ENCODE data around the gene HACD3. TPM values are rescaled to one million over a fixed set of nuclear protein-coding genes. Genes with fewer than 3 reads are reported as not detected.
"Not testable (repeated sequence)": the region's sequence is repeated elsewhere in the genome, so short reads cannot be mapped to it uniquely, and the experiment has no call there.

The HACD3 gene
- polyA plus RNA-seq, 2 donors = 5.6 to 16.0 TPM

DNA sequence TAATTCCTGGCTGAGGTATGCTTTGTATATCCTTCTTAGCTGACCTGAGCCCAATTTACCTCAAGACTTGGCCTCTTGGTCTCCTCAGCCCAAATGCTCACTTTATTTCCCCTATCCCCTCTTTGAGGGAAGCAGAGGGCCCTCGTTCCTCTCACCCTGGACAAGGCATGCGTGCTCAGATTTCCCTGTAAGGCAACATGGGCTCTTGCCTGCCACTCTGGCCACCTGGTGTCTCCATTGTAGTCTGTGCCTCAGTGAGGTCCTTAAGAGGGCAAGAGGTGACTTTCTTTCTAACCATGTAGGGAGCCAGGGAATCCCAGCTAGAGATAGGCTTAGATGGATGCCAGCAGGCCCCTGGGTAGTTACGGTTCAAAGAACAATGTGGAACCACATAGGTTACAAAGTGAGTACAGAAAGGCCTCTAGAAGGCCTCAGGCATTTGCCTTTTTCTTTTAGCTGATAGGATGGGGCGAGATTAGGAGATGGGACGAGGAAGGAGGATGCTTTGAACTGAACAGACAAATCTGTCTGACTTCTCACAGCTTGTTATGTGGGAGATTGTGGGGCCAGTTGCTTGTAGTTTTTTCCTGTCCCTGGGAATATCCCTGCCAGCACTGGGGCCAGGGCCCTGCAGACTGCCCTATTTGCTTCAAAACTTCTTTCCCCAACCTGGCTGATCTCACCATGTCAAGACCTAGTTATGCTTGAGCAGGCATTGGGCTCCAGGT is 81.8 kb downstream of the HACD3 start:
- no peaks in the 10 kb centered on the region for H3K27me3 ChIP-seq (ENCODE audit: control insufficient read depth in 1 of 2, insufficient read depth in 2 of 2, low read length in 2 of 2)
- peaks cover 0 to 3% of the 10 kb centered on the region in 2 donors for H3K4me1 ChIP-seq (ENCODE audit: control insufficient read depth in 2 of 2, insufficient read depth in 2 of 2, low read length in 1 of 2)
- 72 to 75% methylated on average over 5 of the region's 5 CpGs for WGBS, 2 donors
- no peaks in the 10 kb centered on the region for H3K36me3 ChIP-seq (ENCODE audit: control insufficient read depth in 2 of 2, insufficient read depth in 2 of 2, low read length in 1 of 2)
- peak overlapping the region; percentile 97 to 99 for H3K27ac ChIP-seq (ENCODE audit: low read depth in 2 of 2, low read length in 1 of 2)
- peak overlapping the region; percentile 74 to 81 for H3K4me3 ChIP-seq (ENCODE audit: low read depth in 1 of 2, low read length in 2 of 2)
- no peaks in the 10 kb centered on the region for H3K9me3 ChIP-seq (ENCODE audit: control insufficient read depth in 2 of 2, insufficient read depth in 1 of 2, low read depth in 1 of 2, low read length in 1 of 2)

DNA sequence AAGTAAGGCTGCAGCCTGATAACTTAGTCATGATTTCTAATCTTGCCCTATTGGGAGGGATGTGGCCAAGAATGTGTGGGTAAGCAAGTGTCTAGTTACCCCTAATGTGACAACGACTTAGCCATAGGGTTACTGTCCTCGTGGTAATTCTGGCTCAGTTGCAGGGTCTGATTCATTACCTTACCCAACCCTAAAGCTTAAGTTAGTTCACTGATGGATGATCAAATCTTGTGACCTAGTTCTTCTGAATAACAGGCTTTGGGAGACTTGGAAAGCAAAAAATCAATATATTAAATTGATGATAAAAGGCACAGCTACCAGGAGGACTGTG is 82.3 kb downstream of the HACD3 start:
- H3K9me3 ChIP-seq (ENCODE audit: control insufficient read depth in 2 of 2, insufficient read depth in 1 of 2, low read depth in 1 of 2, low read length in 1 of 2) = no peaks in the 10 kb centered on the region
- H3K36me3 ChIP-seq (ENCODE audit: control insufficient read depth in 2 of 2, insufficient read depth in 2 of 2, low read length in 1 of 2) = no peaks in the 10 kb centered on the region
- H3K27ac ChIP-seq (ENCODE audit: low read depth in 2 of 2, low read length in 1 of 2) = peak overlapping the region; percentile 12 to 99
- WGBS, 2 donors = 37 to 47% methylated on average over 2 of the region's 2 CpGs
- H3K4me3 ChIP-seq (ENCODE audit: low read depth in 1 of 2, low read length in 2 of 2) = no peak overlapping the region
- H3K4me1 ChIP-seq (ENCODE audit: control insufficient read depth in 2 of 2, insufficient read depth in 2 of 2, low read length in 1 of 2) = peaks cover 0 to 3% of the 10 kb centered on the region in 2 donors
- no peaks in the 10 kb centered on the region for H3K27me3 ChIP-seq (ENCODE audit: control insufficient read depth in 1 of 2, insufficient read depth in 2 of 2, low read length in 2 of 2)

DNA sequence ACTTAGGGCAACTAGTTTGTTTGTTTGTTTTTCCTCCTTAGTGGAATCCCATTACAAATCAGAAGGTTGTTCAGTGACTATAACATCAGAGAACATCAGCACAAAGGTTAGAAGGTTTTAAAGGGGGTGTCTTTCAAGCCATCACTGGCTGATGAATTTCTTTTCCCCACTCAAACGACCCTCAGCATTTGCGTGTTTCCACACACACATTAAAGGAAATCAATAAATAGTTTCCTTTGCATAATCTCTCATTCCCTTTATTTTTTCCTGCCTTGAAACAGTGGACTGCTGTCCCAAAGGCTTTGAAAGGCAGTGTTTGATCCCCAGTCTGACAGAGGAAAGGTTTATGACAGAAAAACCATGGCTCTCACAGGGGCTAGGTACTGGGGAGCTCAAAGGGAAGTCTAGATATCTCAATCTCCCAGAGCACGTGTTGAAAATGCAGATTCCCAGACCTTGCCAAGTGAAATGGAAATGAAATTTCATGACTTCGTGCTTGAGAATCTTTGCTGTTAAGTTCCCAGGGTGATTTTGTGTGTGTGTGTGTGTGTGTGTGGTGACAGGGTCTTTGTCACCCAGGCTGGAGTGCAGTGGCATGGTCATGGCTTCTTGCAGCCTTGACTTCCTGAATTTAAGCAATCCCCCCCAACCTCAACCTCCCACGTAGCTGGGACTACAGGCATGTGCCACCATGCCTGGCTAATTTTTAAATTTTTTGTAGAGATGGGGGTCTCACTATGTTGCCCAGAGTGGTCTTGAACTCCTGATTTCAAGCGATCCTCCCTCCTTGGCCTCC is 82.9 kb downstream of the HACD3 start:
- Histone ChIP-seq H3K36me3 (ENCODE audit: control insufficient read depth in 2 of 2, insufficient read depth in 2 of 2, low read length in 1 of 2) (no peaks in the 10 kb centered on the region), H3K4me3 (ENCODE audit: low read depth in 1 of 2, low read length in 2 of 2) (no peak overlapping the region), H3K27ac (ENCODE audit: low read depth in 2 of 2, low read length in 1 of 2) (no peak overlapping the region), H3K4me1 (ENCODE audit: control insufficient read depth in 2 of 2, insufficient read depth in 2 of 2, low read length in 1 of 2) (peaks cover 0 to 3% of the 10 kb centered on the region in 2 donors), H3K9me3 (ENCODE audit: control insufficient read depth in 2 of 2, insufficient read depth in 1 of 2, low read depth in 1 of 2, low read length in 1 of 2) (no peaks in the 10 kb centered on the region), H3K27me3 (ENCODE audit: control insufficient read depth in 1 of 2, insufficient read depth in 2 of 2, low read length in 2 of 2) (no peaks in the 10 kb centered on the region)
- WGBS, 2 donors = 77 to 82% methylated on average over 6 of the region's 6 CpGs

DNA sequence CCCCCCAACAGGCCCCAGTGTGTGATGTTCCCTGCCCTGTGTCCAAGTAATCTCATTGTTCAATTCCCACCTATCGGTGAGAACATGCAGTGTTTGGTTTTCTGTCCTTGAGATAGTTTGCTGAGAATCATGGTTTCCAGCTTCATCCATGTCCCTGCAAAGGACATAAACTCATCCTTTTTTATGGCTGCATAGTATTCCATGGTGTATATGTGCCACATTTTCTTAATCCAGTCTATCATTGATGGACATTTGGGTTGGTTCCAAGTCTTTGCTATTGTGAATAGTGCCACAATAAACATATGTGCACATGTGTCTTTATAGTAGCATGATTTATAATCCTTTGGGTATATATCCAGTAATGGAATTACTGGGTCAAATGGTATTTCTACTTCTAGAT is 85.6 kb downstream of the HACD3 start:
- WGBS, 2 donors = 92 to 100% methylated on average over 1 of the region's 1 CpG
- not testable (repeated sequence) for H3K4me3 ChIP-seq (ENCODE audit: low read depth in 1 of 2, low read length in 2 of 2); H3K36me3 ChIP-seq (ENCODE audit: control insufficient read depth in 2 of 2, insufficient read depth in 2 of 2, low read length in 1 of 2); H3K4me1 ChIP-seq (ENCODE audit: control insufficient read depth in 2 of 2, insufficient read depth in 2 of 2, low read length in 1 of 2); H3K27ac ChIP-seq (ENCODE audit: low read depth in 2 of 2, low read length in 1 of 2); H3K9me3 ChIP-seq (ENCODE audit: control insufficient read depth in 2 of 2, insufficient read depth in 1 of 2, low read depth in 1 of 2, low read length in 1 of 2); H3K27me3 ChIP-seq (ENCODE audit: control insufficient read depth in 1 of 2, insufficient read depth in 2 of 2, low read length in 2 of 2)

DNA sequence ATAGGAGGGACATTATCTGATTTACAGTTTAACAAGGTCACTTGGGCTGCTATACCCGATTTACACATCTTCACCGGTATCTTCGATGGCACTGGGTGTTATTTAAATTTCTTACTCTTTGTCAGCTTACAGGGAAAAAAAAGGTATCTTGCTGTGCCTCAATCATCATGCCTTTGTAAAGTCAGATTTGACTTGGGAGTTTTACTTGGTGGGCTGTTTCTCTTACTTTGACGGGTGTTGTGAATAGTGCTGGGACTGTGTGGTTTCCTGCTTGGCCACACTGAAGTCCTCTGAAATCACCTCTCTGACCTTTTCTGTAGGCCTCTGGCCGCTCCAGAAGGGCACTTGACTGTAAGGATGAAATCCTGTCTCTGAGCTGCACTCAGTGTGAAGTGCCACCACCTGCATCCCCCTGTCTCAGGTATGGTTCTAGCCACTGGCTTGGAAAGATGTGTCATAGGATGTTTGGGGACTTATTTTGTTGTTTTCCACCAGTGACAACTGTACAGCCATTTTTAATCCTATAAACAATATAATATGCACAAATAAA is 88.4 kb downstream of the HACD3 start:
- no peaks in the 10 kb centered on the region for H3K9me3 ChIP-seq (ENCODE audit: control insufficient read depth in 2 of 2, insufficient read depth in 1 of 2, low read depth in 1 of 2, low read length in 1 of 2)
- H3K4me3 ChIP-seq (ENCODE audit: low read depth in 1 of 2, low read length in 2 of 2) = no peak overlapping the region
- WGBS, 2 donors = 67 to 74% methylated on average over 5 of the region's 5 CpGs
- H3K36me3 ChIP-seq (ENCODE audit: control insufficient read depth in 2 of 2, insufficient read depth in 2 of 2, low read length in 1 of 2) = no peaks in the 10 kb centered on the region
- no peaks in the 10 kb centered on the region for H3K4me1 ChIP-seq (ENCODE audit: control insufficient read depth in 2 of 2, insufficient read depth in 2 of 2, low read length in 1 of 2)
- no peaks in the 10 kb centered on the region for H3K27me3 ChIP-seq (ENCODE audit: control insufficient read depth in 1 of 2, insufficient read depth in 2 of 2, low read length in 2 of 2)
- H3K27ac ChIP-seq (ENCODE audit: low read depth in 2 of 2, low read length in 1 of 2) = no peak overlapping the region

DNA sequence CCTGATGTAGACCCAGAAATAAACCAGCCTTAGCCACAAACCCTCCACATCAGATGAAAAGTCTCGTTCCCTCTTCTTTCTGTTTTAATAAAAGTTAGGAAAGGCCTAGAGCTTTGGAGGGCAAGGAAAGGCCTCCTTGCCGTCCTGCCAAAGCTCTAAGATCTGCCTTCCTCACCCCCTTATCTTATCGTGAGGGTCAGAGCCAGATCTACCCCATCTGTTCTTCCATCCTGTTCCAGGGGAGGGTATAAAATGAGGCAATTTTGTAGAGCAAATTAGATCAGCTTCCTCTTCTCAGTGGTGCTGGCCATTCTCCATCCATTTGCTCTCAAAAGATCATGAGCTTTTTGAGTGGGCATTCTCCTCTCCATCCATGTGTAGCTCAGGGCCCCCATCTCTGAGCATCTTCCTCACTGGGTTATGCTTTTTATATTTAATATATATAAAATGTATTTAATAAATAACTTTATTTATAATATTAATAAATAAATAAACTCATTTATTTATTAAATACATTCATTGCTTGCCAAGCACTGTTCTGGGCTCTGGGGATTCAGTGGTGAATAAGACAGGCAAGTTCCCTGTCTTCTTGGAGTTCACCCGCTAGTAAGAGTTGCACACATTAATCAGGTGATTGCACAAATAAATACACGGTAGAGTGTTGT is 89.5 kb downstream of the HACD3 start:
- 73 to 76% methylated on average over 5 of the region's 5 CpGs for WGBS, 2 donors

DNA sequence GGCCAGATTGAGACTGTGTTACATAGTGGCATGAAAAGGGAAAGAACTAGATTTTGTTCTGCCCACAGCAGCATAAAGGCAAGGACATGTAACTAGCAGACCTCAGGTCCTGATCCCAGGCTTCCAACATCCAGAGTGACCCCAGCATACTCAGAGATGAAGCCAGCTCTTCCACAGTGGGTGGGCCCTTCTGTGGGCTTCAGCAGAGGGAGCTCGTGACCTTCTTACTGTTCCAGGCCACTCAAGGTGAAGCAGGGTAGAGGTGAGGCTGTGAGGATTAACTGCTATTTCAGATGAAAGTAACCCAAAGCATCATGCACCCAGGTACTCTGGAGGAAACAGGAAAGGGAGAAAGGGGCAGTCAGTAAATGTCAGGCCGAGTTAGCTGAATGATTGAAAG is 90.6 kb downstream of the HACD3 start:
- H3K27ac ChIP-seq (ENCODE audit: low read depth in 2 of 2, low read length in 1 of 2) = no peak overlapping the region
- H3K4me3 ChIP-seq (ENCODE audit: low read depth in 1 of 2, low read length in 2 of 2) = no peak overlapping the region
- no peaks in the 10 kb centered on the region for H3K27me3 ChIP-seq (ENCODE audit: control insufficient read depth in 1 of 2, insufficient read depth in 2 of 2, low read length in 2 of 2)
- H3K9me3 ChIP-seq (ENCODE audit: control insufficient read depth in 2 of 2, insufficient read depth in 1 of 2, low read depth in 1 of 2, low read length in 1 of 2) = no peaks in the 10 kb centered on the region
- H3K36me3 ChIP-seq (ENCODE audit: control insufficient read depth in 2 of 2, insufficient read depth in 2 of 2, low read length in 1 of 2) = peaks cover 6 to 7% of the 10 kb centered on the region in 2 donors
- no peaks in the 10 kb centered on the region for H3K4me1 ChIP-seq (ENCODE audit: control insufficient read depth in 2 of 2, insufficient read depth in 2 of 2, low read length in 1 of 2)
- WGBS, 2 donors = 79 to 92% methylated on average over 2 of the region's 2 CpGs

More for the DNA sequence above, 89.5 kb downstream of the HACD3 start:
- Histone ChIP-seq H3K9me3 (ENCODE audit: control insufficient read depth in 2 of 2, insufficient read depth in 1 of 2, low read depth in 1 of 2, low read length in 1 of 2) (no peaks in the 10 kb centered on the region), H3K27ac (ENCODE audit: low read depth in 2 of 2, low read length in 1 of 2) (no peak overlapping the region), H3K27me3 (ENCODE audit: control insufficient read depth in 1 of 2, insufficient read depth in 2 of 2, low read length in 2 of 2) (no peaks in the 10 kb centered on the region), H3K36me3 (ENCODE audit: control insufficient read depth in 2 of 2, insufficient read depth in 2 of 2, low read length in 1 of 2) (no peaks in the 10 kb centered on the region), H3K4me1 (ENCODE audit: control insufficient read depth in 2 of 2, insufficient read depth in 2 of 2, low read length in 1 of 2) (no peaks in the 10 kb centered on the region), H3K4me3 (ENCODE audit: low read depth in 1 of 2, low read length in 2 of 2) (no peak overlapping the region)

DNA sequence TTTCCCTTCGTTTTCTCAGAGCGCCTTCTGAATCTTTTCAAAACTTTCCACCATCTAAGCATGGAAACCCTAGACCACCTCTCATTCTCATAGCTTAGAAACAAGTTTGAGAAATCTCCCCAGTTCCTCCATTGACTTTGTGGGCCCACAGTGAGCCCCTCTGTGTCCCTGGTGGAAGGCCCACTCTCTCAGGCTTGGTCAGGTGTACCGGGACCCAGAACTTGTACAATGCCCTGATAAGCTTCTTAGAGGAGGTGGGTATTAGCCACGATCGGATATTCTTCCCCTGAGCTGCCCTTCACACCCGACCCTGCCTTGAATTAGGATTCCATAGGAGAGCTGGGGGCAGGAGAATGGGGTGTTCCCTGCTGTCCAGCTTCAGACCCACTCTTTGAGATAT is 91.4 kb downstream of the HACD3 start, which contains the start of gene SLC24A1:
TSS of gene SLC24A1 (plus strand) at position 301 of the 400 bp plus-strand sequence. CDS start 2,143 bp downstream, outside the sequence.
- Histone ChIP-seq H3K4me3 (ENCODE audit: low read depth in 1 of 2, low read length in 2 of 2) (no peak within 1 kb of the TSS), H3K4me1 (ENCODE audit: control insufficient read depth in 2 of 2, insufficient read depth in 2 of 2, low read length in 1 of 2) (no peaks in the 10 kb centered on the region), H3K27me3 (ENCODE audit: control insufficient read depth in 1 of 2, insufficient read depth in 2 of 2, low read length in 2 of 2) (no peaks in the 10 kb centered on the region), H3K27ac (ENCODE audit: low read depth in 2 of 2, low read length in 1 of 2) (no peak within 1 kb of the TSS), H3K9me3 (ENCODE audit: control insufficient read depth in 2 of 2, insufficient read depth in 1 of 2, low read depth in 1 of 2, low read length in 1 of 2) (no peaks in the 10 kb centered on the region), H3K36me3 (ENCODE audit: control insufficient read depth in 2 of 2, insufficient read depth in 2 of 2, low read length in 1 of 2) (peaks cover 6 to 7% of the 10 kb centered on the region in 2 donors)
- 87 to 93% methylated on average over 6 of the region's 6 CpGs for WGBS, 2 donors

DNA sequence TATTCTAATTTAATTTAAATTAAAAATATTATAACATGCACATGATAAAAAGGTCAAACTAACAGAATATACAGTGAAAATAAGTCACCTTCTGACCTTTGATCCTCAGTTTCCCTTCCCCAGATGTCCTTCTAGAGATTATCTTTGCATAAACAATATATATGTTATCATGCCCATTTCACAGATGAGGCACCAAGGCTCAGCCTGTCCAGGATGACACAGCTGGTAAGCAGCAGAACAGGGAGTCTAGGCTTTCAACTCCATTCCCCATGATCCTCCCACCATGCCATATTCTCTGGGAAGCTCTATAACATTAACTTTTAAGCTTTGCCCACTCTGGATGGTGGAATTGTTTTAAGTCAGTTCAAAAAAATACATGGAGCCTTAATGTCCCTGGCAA is 92.8 kb downstream of the HACD3 start:
- Histone ChIP-seq H3K9me3 (ENCODE audit: control insufficient read depth in 2 of 2, insufficient read depth in 1 of 2, low read depth in 1 of 2, low read length in 1 of 2) (no peaks in the 10 kb centered on the region), H3K4me1 (ENCODE audit: control insufficient read depth in 2 of 2, insufficient read depth in 2 of 2, low read length in 1 of 2) (no peaks in the 10 kb centered on the region), H3K4me3 (ENCODE audit: low read depth in 1 of 2, low read length in 2 of 2) (no peak overlapping the region), H3K27ac (ENCODE audit: low read depth in 2 of 2, low read length in 1 of 2) (no peak overlapping the region), H3K36me3 (ENCODE audit: control insufficient read depth in 2 of 2, insufficient read depth in 2 of 2, low read length in 1 of 2) (peaks cover 6 to 7% of the 10 kb centered on the region in 2 donors), H3K27me3 (ENCODE audit: control insufficient read depth in 1 of 2, insufficient read depth in 2 of 2, low read length in 2 of 2) (no peaks in the 10 kb centered on the region)
